ENCODE results near the gene NANOGP8. TPM values are rescaled to one million over a fixed set of nuclear protein-coding genes. Genes with fewer than 3 reads are reported as not detected.
"Not testable (repeated sequence)": the region's sequence is repeated elsewhere in the genome, so short reads cannot be mapped to it uniquely, and the experiment has no call there.

The NANOGP8 gene, protein sequence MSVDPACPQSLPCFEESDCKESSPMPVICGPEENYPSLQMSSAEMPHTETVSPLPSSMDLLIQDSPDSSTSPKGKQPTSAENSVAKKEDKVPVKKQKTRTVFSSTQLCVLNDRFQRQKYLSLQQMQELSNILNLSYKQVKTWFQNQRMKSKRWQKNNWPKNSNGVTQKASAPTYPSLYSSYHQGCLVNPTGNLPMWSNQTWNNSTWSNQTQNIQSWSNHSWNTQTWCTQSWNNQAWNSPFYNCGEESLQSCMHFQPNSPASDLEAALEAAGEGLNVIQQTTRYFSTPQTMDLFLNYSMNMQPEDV
- not detected for polyA plus RNA-seq (2013, experiment 1 of 2; ENCODE audit: insufficient read length)
- polyA plus RNA-seq (2013, experiment 2 of 2; ENCODE audit: insufficient read length) = not detected

DNA sequence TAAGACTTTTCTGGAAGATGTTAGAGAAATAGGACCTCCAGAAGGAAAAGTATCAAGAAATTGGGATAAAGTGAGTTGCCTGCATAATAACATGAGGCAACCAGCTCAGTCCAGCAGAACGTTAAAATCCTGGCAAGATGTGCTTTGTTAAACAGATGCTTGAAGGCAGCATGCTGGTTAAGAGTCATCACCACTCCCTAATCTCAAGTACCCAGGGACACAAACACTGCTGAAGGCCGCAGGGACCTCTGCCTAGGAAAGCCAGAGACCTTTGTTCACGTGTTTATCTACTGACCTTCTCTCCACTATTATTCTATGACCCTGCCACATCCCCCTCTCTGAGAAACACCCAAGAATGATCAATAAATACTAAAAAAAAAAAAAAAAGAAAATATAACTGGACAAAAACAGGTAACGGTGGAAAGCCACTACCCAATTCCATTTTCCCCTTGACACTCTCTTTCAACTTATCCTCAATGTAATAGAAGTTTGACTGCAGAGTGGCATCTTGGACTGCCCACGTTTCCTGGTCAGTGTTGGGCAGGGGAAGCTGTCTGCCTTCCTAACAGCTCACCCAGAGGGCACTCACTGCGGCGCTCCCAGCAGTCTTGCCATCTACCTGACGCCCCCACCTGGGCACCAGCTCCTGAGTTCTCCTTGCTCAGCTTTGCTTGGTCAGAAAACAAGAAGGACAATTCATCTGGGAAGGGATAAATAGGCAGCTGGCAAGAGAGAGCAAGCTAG, at the start of gene NANOGP8:
TSS of gene NANOGP8 (minus strand) at position 120 of the 744 bp plus-strand sequence. CDS start 185 bp downstream, outside the sequence.
- not testable (repeated sequence) for DNase-seq

DNA sequence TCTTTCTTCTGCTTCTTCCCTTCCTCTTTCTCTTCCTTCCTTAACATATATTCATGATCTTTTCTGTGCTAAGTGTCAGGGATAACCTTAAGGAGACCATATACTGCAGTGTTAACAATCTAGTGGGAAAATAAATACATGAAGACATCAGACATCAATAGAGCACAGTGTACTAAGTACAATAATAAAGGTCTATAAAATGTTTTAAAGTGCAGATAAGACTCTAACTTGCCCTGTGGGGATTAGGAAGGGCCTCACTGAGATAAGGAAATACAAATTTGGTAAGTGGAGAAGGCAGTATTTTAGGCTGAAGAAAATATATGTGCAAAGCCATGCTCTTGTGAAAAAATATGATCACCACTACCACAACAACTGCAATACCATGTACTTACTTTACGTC, 49.2 kb upstream of the NANOGP8 start:
- DNase-seq = no peak

DNA sequence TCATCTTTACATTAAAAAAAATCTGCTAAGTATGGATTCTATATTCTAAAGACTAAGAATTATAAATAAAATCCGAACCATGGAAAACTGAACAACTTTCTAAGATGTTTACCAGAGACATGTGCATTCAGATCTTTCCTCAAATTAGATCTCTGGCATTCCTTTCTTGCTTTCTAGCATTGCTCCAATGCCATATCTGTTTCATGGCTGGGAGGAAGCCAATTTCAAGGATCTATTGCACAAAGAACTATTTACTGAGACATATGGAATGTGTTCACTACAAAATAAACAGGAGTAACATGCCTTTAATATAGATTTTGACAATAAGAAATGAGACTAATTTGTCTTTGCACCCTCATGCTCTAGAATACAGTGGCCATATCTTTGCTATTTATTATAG, 45.1 kb upstream of the NANOGP8 start:
- peak; percentile 57 for DNase-seq

DNA sequence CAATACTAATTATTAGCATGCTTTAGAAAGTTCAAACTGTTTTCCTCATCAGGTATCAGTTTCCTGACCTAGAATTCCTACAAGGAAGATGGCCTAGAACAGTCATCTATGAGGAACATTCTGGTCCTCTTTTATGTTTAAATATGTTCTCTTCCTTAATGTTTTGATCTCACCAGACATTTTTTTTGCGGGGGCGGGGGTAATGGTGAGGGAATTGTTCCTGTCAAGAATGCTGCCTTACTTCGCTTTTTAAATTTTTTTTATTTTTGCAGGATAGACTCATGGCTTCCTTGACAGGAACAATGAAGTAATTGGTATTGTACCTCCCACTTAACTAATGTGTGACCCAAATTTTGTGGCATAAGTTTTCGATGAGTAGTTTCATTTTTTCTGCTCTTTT, 44.3 kb upstream of the NANOGP8 start:
- no peak for DNase-seq

DNA sequence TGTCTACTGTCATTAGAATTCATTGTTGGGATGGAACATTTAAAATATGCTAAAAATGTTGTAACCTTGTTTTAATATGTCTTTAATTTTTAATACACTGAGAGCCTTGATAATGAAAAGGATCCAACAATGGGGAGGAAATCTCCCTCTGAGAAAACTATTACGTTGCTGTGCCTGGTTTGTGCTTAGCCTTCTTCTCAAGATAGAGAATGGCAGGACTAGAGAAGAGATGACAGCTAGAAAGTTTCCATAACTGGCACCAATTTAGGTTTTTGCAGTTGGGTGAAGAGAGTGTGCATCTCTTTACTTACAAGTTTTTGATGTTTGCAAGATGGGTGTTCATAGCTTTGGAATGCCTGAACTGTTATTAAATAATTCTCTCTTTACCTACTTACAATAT, 42.6 kb upstream of the NANOGP8 start:
- no peak for DNase-seq

DNA sequence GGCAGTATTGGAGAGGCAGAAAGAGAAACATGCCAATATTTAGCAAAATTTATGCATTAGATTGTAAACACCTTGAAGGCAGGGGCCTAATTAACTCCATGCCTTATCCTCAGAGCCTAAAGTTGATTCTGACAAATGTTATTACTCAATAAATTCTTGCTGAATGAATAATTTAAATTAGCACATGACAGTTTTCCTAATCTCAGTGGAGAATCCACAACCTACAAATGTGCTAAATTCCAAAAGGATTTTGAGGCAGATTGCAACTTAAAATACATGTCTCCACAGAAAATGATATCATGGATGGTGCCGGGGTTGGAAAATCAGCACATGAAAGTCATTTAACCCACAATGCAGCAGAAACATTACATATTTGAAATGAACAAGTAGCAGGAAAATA, 41.1 kb upstream of the NANOGP8 start:
- DNase-seq = no peak

DNA sequence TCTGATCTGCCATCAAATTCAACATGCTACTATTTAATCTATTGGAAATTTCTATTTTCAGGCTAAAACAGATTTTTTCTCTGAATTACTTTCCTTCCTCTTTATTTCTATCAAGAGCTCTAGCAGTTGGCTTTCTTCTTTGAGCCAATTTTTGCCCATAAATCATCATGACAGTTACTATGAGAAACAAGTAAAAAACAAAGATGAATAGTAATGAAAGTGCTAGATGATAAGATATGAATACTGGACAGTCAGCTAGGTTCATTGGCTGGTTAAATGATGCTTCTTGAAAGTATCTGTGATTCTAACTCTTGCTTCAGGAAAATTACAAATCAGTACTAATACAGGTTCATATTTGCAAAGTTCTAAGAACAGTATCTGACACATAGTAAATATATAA, 38.6 kb upstream of the NANOGP8 start:
- no peak for DNase-seq

DNA sequence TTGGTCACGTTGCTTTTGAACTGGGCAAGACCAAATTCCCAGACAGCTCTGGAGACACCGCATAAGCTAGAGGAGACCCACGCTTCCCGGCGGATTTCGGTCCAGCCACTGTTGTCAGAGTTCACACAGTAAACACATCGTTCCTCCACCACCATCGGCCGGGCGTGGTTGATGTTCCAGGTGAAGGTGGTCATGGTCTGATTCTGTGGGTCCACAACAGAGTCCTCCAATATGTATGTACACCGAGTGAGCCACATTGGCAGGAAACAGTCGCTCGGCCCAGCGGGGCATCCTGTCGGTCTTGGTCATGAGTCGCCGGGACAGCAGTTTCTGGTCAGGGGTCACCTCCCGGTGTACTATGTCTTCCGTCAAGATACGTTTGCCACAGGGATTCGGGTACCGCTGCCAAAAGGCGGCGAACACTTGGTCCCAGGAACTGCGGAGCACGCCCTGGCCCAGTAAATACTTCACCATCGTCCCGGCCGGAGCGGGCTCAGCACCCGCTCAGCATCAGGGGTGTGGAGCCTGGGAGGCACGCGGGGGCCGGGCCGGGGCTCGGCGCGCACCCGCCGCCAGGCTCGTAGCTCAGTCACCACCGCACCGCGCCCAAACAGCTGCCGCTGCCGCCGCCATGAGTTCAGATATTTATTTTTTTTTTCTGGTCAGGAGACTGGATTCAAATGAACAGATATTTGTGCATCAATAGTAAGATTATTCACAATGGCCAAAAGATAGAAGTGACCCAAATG, 36.7 kb upstream of the NANOGP8 start:
- no peak for DNase-seq

DNA sequence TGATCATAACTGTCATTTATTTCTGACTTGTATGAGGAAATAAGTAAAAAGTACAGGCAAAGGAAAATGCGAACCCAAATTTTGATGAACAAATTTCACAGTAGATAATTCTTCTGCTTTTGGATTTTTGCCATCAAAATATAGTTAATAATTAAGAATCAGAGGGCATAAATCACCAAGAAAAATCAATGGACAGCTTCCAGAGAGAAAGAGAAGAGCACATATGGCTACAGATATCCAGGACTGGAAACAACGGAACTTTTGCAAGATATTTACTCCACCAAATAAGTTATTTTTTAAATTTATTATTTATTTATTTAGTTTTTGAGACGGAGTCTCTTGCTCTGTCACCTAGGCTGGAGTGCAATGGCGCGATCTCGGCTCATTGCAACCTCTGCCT, 35.1 kb upstream of the NANOGP8 start:
- DNase-seq = no peak

DNA sequence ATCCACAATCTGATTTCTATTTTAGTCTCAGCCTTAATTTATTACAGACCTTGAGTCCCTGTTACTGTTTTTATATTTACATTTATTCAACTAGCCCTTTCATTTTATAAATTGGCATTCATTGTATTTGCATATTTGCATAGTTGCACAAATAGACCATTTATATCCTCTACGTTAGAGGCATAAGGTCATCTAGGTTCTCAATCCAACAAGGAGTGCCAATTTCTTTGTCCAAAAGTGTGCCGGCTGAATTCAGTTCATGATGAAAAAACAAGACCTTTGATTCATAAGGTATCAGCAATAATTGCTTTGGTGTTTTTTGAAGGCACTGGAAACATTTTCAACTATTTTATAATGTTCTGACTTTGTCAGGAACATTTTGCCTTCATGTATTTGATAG, 33.9 kb upstream of the NANOGP8 start:
- no peak for DNase-seq

DNA sequence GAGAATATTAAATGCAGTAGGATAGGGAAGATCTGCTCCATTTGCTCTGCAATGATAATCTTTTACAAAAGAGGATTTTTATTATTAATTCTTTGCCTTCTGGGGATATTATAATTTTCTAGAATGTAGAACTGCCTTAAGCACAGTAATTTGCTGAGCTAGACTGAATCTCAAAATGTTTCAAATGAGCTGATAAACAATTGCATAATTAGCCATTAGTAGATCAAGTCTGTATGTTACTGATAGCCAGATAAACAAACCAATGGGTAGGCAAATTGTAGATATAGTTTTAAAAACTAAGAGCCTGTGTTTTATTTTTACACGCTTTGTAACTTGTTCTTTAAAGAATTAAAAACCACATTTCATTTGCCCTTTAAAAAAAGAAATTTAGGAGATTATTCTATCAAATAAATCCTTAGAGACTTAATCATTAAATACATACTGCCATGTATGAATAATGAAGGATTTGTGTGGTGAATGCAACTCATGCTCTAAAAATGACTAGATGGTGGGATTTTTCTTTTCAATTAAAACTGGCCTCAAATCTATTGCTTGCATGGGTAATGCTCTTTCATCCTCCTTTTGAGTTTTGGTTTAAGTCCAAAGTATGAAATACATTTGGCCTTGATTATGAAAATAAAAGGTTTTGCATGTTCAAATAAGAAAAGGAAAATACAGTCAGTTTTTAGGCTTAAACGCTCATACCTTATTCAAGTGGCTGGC, 32.6 kb upstream of the NANOGP8 start:
- peak; percentile 79 for DNase-seq

DNA sequence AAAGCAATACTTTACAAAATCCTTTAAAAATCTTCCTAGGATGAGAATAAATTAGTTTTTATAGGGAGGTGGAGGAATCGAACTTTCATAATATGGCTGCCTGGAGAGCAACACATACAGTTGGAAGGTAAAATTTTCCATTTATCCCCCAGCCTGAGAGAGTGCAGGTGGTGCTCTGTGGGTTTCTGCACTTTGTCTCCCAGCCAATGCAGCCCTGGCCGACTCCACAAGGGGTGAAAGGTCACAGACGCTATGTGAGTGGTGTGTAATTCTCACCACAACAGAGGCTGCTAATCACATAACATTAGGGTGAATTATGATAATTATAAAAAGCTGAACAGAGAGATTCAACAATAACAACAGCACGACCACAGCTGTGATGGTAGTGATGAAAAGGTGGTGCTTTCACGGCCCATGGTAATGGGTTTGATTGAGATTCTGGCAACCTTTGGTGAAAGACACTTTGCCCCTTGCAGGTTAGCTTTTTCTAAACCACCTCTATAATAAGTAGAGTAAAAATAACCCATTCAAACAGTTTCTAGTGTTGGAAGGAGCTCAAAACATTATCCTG, 30.1 kb upstream of the NANOGP8 start:
- peak; percentile 56 for DNase-seq

DNA sequence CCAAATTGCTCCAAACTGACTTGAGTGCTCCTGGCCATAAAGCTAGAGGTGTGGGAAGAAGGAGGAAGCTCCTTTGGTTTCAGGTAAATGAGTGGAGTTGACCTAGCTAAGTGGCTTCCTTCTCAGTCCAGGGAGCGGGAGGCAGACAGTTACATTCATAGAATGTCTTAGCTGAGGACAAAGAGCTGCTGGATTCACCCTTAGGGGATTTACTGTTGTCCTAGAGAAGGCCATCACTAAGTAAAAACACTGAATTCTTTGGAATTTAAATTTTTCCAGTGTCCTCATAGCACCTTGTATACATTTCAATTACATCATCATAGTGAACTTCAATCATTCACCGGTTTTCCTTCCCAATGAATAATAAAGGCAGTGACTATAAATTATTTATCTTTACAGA, 27.3 kb upstream of the NANOGP8 start:
- no peak for DNase-seq

DNA sequence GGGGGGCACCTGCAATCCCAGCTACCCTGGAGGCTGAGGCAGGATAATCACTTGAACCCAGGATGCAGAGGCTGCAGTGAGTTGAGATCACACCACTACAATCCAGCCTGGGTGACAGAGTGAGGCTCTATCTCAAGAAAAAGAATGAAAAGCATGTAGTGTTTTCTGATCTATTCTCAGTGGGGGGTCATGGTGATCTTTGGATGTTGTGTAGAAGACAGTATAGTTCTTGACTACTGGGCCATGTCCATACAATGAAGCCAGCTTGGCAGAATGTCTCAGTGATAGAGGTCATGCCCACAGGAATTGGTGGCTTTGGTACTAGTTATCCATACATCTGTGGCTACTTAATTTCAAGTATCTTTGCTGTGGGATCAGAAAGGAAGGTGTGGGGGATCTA, 26.8 kb upstream of the NANOGP8 start:
- DNase-seq = no peak

DNA sequence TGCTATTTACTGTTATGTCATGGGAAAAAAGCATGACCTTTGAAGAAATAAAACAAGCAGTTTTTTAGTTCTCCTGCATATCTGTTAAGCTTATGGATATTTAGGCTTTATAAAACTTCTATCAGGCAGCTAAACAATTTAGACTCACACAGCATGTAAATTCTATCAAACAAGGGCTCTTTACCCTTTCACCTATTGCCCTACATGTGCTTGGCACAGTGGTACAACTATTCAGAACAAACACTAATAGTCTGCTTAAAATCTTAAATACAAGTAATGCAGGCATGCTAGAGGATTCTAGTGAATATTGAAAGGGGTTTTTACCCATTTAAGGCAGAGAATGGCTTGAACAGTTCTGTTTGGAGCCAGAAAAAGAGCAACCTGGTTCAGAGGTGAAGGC, 23.4 kb upstream of the NANOGP8 start:
- DNase-seq = no peak

DNA sequence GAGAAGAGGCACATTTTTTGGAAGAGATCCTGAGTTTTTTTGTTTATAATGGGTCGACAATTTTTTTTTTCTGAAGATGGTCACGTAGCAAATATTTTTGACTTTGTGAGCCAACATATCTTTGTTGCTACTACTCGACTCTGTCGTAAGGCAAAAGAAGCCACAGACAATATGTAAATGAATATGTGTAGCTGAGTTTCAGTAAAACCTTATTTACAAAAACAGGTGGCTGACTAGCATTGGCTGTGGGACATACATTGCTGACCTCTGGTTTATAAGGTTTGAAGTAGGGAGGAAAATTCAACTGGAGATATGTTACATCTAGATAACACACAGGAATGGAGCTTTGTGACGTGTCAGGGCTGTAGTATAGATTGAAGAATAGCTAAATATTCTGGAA, 22.5 kb upstream of the NANOGP8 start:
- DNase-seq = no peak

DNA sequence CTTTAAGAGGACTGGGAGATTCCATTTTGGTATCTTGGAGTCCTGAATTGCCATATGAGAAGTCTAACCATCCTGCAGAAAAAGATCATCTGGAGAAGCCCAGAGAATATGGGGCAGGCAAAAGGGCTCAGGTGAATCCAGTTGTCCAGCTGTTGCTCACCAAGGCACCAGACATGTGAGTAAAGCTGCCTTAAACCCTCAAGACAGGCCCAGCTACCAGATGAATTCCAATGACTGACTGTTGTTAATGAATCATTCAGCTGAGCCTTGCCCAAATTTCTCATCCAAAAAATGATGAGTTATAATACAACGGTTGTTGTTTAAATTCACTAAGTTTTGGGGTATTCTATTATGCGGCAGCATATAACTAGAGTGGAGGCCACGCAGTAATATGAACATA, 22.0 kb upstream of the NANOGP8 start:
- DNase-seq = no peak

DNA sequence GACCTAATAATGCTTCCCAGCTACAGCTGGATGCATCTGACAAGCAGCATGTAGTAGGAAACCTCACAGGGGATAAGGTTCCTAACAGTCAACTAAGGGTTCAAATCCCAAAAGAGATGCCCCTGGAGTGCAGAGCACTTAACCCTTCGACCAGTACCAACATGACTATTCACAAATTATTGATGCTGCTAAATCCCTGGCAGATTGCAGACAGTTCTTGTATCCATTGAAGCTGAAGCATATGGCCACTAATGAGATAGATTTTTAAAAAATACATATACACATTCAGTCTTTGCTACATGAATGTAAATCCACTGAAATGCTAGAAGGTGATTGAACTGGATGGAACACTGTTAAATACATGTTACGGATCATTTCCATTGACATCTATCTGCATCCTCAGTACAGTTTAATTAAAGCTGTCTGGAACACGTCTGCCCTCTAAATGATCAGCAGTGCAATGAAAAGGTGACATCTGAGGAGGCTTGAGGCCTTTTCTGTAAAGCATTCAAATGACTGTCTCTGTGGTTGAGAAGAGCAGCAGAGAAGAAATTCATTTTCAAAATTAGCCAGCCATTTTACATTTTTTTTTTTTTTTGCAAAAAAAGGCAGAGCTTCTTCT, 19.5 kb upstream of the NANOGP8 start:
- no peak for DNase-seq

DNA sequence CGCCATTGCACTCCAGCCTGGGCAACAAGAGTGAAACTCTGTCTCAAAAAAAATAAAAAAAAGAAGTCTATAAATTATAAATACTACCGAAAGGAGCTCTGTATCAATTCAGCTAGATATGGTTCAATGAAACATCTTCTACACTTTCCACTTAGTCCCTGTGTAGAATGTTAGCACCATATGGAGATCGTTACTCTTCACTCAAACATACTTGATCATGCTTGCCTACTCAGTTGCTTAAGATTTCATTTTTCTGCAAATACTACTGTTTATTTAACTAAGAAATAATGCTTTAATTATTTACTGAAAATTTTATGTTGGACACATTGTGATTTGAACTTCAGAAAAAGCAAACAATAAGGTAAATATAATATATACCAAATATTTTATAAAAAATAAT, 17.1 kb upstream of the NANOGP8 start:
- no peak for DNase-seq

DNA sequence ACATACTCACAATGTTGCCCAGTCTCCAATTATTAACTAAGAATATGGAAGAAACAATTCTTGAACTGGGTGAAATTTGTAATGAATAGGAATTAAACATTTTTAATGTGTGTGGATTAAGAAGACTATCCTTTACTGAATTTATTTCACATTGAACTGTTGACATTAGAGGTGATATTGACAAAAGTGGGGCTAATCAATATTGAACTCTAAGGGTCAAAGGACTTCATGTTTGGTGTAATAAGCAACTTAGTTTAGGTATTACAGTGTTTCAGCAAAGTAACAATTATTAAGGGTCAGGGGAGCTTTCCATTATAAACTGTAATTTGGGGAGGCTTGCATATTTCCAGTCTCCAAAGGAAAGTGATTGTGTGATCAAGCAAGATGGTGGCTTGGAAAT, 16.2 kb upstream of the NANOGP8 start:
- no peak for DNase-seq

DNA sequence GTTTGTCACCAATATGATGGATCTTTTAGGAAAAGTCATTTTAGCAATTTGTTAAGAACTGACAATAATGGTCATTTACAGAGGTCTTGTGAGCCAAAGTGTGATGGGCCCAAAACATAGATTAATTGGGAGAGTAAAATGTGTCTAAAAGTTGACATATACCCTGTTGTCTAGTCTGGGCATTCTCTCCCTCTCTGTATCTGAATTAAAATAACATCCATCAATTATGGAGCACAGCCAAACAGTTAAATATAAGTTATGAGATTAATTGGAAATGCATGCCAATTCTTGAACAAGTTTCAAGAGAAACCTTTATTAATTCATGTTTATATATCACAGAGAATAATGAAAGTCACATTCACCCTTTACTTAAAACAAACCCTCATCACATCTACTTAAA, 13.6 kb upstream of the NANOGP8 start:
- DNase-seq = no peak

DNA sequence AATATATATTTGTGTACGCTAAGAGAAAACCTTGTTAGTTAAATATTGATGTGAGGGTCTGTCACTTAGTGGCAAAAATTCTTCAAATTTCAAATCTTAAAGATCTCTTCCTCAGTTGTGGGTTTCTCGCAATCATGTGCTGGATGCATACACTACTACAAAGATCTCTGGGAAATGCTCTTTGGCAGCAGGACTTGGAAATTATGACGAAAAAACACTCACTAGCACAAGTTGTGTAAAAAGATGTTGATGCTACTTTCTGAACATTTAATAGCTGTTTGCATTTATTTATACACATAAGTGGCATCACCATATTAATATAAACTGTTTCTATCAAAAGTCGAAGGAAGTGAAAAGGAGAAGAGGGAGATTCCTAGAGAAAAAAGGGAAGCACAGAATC, 10.8 kb upstream of the NANOGP8 start:
- no peak for DNase-seq

Measured in fibroblast of skin of abdomen (primary cell).